Stimulated activated CD4-positive, alpha-beta T cell treated with anti-CD3 and anti-CD28 coated beads, Interleukin-1b, Interleukin-23, amount 100 ng/mL, for 1 hour (primary cell): ENCODE data around the gene PCDHGB5.
"Not testable (repeated sequence)": the region's sequence is repeated elsewhere in the genome, so short reads cannot be mapped to it uniquely, and the experiment has no call there.

ENCODE experiments used
- DNase-seq, 2 donors: peaks; one replicate each; pipeline ENCODE4 v3.0.0-alpha.2; 2020; ENCODE audit warnings: low read depth in 2 of 2

PCDHGB5 gene

GRCh38 chr5:141397756-141398551 lies at the start of gene PCDHGB5:
PCDHGB5 (plus strand) TSS chr5:141397947; CDS start chr5:141398128, 181 bp downstream.
- not testable (repeated sequence) for DNase-seq

GRCh38 chr5:141349917-141350619 lies 47.7 kb upstream of the PCDHGB5 start, which contains the start of gene PCDHGB1:
PCDHGB1 (plus strand) TSS chr5:141350099; CDS start chr5:141350261, 162 bp downstream.
- DNase-seq: no peak

- DNase-seq: no peak
Observed at GRCh38 chr5:141351591-141351990, 46.2 kb upstream of the PCDHGB5 start.

- no peak for DNase-seq
Observed at GRCh38 chr5:141354900-141355469, 42.8 kb upstream of the PCDHGB5 start, which contains the start of gene PCDHGA4. PCDHGA4 (plus strand) TSS chr5:141355021; CDS start chr5:141355108, 87 bp downstream.

GRCh38 chr5:141355641-141356040 lies 42.1 kb upstream of the PCDHGB5 start:
- no peak for DNase-seq

GRCh38 chr5:141356133-141356532 lies 41.6 kb upstream of the PCDHGB5 start:
- no peak for DNase-seq

- no peak for DNase-seq
Observed at GRCh38 chr5:141356950-141357349, 40.8 kb upstream of the PCDHGB5 start.

GRCh38 chr5:141359790-141360426 lies 37.8 kb upstream of the PCDHGB5 start, which contains the start of gene PCDHGB2:
PCDHGB2 (plus strand) TSS chr5:141359994; CDS start chr5:141360136, 142 bp downstream.
- DNase-seq: no peak

GRCh38 chr5:141360685-141361084 lies 37.1 kb upstream of the PCDHGB5 start:
- DNase-seq: no peak

- no peak for DNase-seq
Observed at GRCh38 chr5:141362719-141363118, 35.0 kb upstream of the PCDHGB5 start.

GRCh38 chr5:141363952-141364660 lies 33.6 kb upstream of the PCDHGB5 start, which contains the start of gene PCDHGA5:
PCDHGA5 (plus strand) TSS chr5:141364162; CDS start chr5:141364331, 169 bp downstream.
- no peak for DNase-seq

- no peak for DNase-seq
Observed at GRCh38 chr5:141366016-141366896, 31.5 kb upstream of the PCDHGB5 start.

- DNase-seq: no peak
Observed at GRCh38 chr5:141369994-141370848, 27.5 kb upstream of the PCDHGB5 start, which contains the start of gene PCDHGB3. PCDHGB3 (plus strand) TSS chr5:141370242; CDS start chr5:141370395, 153 bp downstream.

- DNase-seq: no peak
Observed at GRCh38 chr5:141371572-141372475, 25.9 kb upstream of the PCDHGB5 start.

- DNase-seq: no peak
Observed at GRCh38 chr5:141373673-141374317, 24.0 kb upstream of the PCDHGB5 start, which contains the start of gene PCDHGA6. PCDHGA6 (plus strand) TSS chr5:141373891; CDS start chr5:141374084, 193 bp downstream.

GRCh38 chr5:141374627-141375026 lies 23.1 kb upstream of the PCDHGB5 start:
- no peak for DNase-seq
